ENCODE results near the gene CELF1. TPM values are rescaled to one million over a fixed set of nuclear protein-coding genes. Genes with fewer than 3 reads are reported as not detected.
A peak's percentile ranks its signal among the peaks of the same experiment; 100 is the strongest.
"Not testable (repeated sequence)": the region's sequence is repeated elsewhere in the genome, so short reads cannot be mapped to it uniquely, and the experiment has no call there.

The CELF1 gene
- total RNA-seq, 1 experiment from 2014 or later = 173 TPM

DNA sequence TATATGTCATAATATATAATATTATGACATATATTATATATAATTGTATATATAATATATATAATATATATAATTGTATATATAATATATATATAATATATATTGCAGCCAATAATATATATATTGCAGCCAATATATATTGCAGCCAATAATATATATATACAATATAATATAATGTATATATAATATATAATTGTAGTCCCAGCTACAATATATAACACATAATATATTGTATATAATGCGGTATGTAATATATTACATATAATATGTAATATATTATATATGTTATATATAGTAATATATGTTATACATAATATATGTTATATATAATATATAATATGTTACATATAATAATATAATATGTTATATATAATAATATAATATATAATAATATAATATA is 5.8 kb upstream of the CELF1 start:
- no peaks in the 10 kb centered on the region for H3K9me3 Mint-ChIP-seq (ENCODE audit: unreplicated experiment)
- CTCF ChIA-PET = no interaction called here
- TF ChIP-seq CTCF (IDR thresholded peaks at IDR 0.05; ENCODE audit: unreplicated experiment) = no peak
- BruUV-seq (replicated peaks) = no TSS peak
- H3K4me3 Mint-ChIP-seq (ENCODE audit: unreplicated experiment) = no peak overlapping the region
- H3K36me3 Mint-ChIP-seq (ENCODE audit: insufficient read depth, unreplicated experiment) = no peaks in the 10 kb centered on the region
- intact Hi-C loops (cut with micrococcal nuclease) = no loop called here
- DNase-seq (ENCODE audit: unreplicated experiment) = no peak
- peaks cover 6% of the 10 kb centered on the region for H3K4me1 Mint-ChIP-seq (ENCODE audit: insufficient read depth, unreplicated experiment)
- no peaks in the 10 kb centered on the region for H3K27me3 Mint-ChIP-seq (ENCODE audit: insufficient read depth, unreplicated experiment)
- POLR2A ChIA-PET = no interaction called here
- no peak overlapping the region for H3K27ac Mint-ChIP-seq (ENCODE audit: low read depth, unreplicated experiment)

DNA sequence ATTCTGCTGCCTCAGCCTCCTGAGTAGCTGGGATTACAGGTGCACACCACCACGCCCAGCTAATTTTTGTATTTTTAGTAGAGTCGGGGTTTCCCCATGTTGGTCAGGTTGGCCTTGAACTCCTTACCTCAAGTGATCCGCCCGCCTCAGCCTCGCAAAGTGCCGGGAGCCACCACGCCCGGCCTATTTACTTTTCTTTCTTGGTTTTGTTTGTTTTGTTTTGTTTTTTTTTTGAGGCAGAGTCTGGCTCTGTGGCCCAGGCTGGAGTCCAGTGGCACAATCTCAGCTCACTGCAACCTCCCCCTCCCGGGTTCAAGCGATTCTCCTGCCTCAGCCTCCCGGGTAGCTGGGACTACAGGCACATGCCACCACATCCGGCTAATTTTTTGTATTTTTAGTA is 4.1 kb upstream of the CELF1 start:
- CTCF ChIA-PET = interaction anchor here (0.5 to 1.7 kb wide), 4 partner anchors 12 to 66 kb away, joined by 3 to 4 read pairs (median 3); no protein-coding TSS in a partner anchor
- H3K4me1 Mint-ChIP-seq (ENCODE audit: insufficient read depth, unreplicated experiment) = peaks cover 11% of the 10 kb centered on the region
- intact Hi-C loops (cut with micrococcal nuclease); H3K36me3 Mint-ChIP-seq (ENCODE audit: insufficient read depth, unreplicated experiment); H3K27ac Mint-ChIP-seq (ENCODE audit: low read depth, unreplicated experiment); BruUV-seq (replicated peaks); H3K4me3 Mint-ChIP-seq (ENCODE audit: unreplicated experiment); H3K9me3 Mint-ChIP-seq (ENCODE audit: unreplicated experiment); DNase-seq (ENCODE audit: unreplicated experiment); H3K27me3 Mint-ChIP-seq (ENCODE audit: insufficient read depth, unreplicated experiment); POLR2A ChIA-PET: not testable (repeated sequence)

DNA sequence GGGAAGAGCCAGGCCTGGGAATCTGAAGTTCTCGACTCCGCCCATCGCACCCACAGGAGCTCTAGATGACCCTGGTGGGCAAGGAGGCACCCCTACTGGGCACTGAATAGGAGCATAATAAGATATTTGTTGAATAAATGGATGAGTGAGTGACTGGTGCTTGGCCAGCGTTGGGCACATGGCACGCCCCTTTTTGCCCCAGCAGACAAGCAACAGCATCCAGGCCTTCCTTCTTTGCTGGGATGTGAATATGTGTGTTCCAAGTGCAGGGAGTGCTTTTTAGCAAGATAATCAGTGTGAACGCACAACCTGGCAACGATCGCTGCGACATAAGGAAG is 443 bp upstream of the CELF1 start:
- TF ChIP-seq CTCF (IDR thresholded peaks at IDR 0.05; ENCODE audit: unreplicated experiment) = no peak
- ChIA-PET CTCF (interaction anchor here (0.6 to 3.4 kb wide), 16 partner anchors 12 to 332 kb away, joined by 3 to 22 read pairs (median 4); partner anchors contain the start of genes KBTBD4, NDUFS3 and PTPMT1), POLR2A (interaction anchor here (0.6 to 5.1 kb wide), 15 partner anchors 12 to 214 kb away, joined by 3 to 61 read pairs (median 4); partner anchors contain the start of genes KBTBD4, NDUFS3 and PTPMT1)
- Mint-ChIP-seq H3K4me1 (ENCODE audit: insufficient read depth, unreplicated experiment) (peaks cover 16% of the 10 kb centered on the region), H3K36me3 (ENCODE audit: insufficient read depth, unreplicated experiment) (peaks cover 12% of the 10 kb centered on the region), H3K9me3 (ENCODE audit: unreplicated experiment) (no peaks in the 10 kb centered on the region), H3K27ac (ENCODE audit: low read depth, unreplicated experiment) (peak overlapping the region; percentile 96), H3K4me3 (ENCODE audit: unreplicated experiment) (peak overlapping the region; percentile 100), H3K27me3 (ENCODE audit: insufficient read depth, unreplicated experiment) (no peaks in the 10 kb centered on the region)
- BruUV-seq (replicated peaks) = no TSS peak
- DNase-seq (ENCODE audit: unreplicated experiment) = no peak
- intact Hi-C loops (cut with micrococcal nuclease) = loop anchor here (5.0 kb wide), 2 partner anchors 56 to 86 kb away; no protein-coding TSS in a partner anchor

- peak; percentile 42 for DNase-seq (ENCODE audit: unreplicated experiment)
- Mint-ChIP-seq H3K4me1 (ENCODE audit: insufficient read depth, unreplicated experiment) (peaks cover 28% of the 10 kb centered on the region), H3K4me3 (ENCODE audit: unreplicated experiment) (peak overlapping the region; percentile 100), H3K9me3 (ENCODE audit: unreplicated experiment) (no peaks in the 10 kb centered on the region), H3K36me3 (ENCODE audit: insufficient read depth, unreplicated experiment) (peaks cover 12% of the 10 kb centered on the region), H3K27me3 (ENCODE audit: insufficient read depth, unreplicated experiment) (no peaks in the 10 kb centered on the region), H3K27ac (ENCODE audit: low read depth, unreplicated experiment) (peak overlapping the region; percentile 96)
- CTCF ChIA-PET = interaction anchor here (0.5 to 3.4 kb wide), 16 partner anchors 10 to 125 kb away, joined by 3 to 22 read pairs (median 4); partner anchors contain the start of gene PTPMT1
- intact Hi-C loops (cut with micrococcal nuclease) = loop anchor here (5.0 kb wide), 2 partner anchors 55 to 85 kb away; no protein-coding TSS in a partner anchor
- no peak for TF ChIP-seq CTCF (IDR thresholded peaks at IDR 0.05; ENCODE audit: unreplicated experiment)
- BruUV-seq (replicated peaks) = TSS peak; percentile 30
- POLR2A ChIA-PET = interaction anchor here (0.6 to 5.1 kb wide), 34 partner anchors 9 to 367 kb away, joined by 3 to 61 read pairs (median 4); partner anchors contain the start of genes DDB2, KBTBD4, NDUFS3 and PSMC3
Observed at GRCh38 chr11:47552056-47552565, 821 bp downstream of the CELF1 start.

Measured in MCF 10A (cell line).